NCI-H146 treated with DMSO at 0.1 percent for 48 hours (cell line): ENCODE measurements around the gene TBL3.
"Not testable (repeated sequence)": the region's sequence is repeated elsewhere in the genome, so short reads cannot be mapped to it uniquely, and the experiment has no call there.

ENCODE experiments used
- DNase-seq: peaks from one replicate; lab custom pipeline; 2025; ENCODE audit not compliant: unreplicated experiment; lab: John Stamatoyannopoulos, UW

Gene TBL3

DNA sequence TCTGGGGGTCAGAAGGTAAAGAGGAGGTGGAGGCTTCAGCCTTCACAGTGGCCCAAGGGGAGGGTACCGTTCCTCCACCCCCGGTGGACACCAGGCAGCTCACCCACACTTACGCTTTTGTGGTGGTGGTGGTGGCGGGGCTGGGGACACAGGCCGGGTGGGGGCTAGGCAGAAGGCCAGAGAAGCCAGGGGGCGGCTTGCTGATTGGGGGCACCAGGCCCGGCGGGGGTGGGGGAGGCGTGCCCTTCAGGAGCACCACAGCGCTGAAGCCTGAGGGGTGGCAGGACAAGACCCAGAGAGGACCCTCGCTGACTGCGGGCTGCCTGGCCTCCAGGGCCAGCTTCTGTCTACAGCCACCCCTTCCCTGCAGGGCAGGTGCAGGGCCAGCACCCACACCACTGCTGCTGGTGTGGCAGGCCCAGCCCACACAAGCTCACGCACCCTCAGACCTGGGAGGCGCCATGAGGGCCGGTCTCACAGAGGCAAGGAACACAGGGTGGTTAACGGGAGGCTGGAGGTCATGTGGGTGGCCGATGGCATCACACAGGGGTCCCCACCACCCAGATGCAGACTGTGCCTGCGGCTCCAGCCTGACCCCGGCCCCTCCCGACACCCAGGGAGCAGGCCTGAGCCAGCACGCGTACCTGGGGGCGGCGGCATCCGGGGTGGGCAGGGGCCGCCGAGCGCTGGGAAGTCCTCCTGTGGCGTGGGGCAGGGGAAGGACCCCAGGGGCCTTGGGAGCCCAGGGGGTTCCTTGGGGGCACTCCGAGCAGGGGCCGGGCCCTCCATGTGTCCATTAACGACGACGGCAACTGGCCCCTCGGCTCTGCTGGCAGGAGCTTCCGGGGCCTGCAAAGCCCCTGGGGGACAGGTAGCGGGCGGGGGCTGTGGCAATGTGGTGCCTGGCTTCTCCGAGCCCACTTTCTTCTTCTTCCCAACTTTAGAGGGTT, 27.3 kb downstream of the TBL3 start:
- no peak for DNase-seq

GRCh38 chr16:1999866-2000514, 28.1 kb downstream of the TBL3 start:
- DNase-seq: no peak

DNA sequence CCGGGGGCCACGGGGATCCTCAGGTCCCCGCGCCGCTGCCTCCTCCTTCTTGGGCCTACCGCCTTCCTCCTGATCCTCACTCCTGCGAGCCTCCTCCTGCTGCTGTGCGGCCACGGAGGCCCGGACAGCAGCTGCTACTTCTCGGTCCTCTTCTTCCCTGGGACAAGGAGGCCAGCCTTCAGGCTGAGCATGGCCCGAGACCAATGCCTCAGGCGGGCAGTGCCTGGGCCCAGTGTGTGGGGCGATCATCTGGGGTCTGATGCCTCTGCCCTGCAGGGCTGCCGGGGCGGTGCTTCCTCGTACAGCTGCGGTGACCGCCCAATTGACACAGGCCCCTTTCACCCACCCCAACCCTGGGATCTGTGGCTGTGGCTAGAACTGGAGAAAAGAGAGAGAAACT, 29.2 kb downstream of the TBL3 start:
- no peak for DNase-seq

DNA sequence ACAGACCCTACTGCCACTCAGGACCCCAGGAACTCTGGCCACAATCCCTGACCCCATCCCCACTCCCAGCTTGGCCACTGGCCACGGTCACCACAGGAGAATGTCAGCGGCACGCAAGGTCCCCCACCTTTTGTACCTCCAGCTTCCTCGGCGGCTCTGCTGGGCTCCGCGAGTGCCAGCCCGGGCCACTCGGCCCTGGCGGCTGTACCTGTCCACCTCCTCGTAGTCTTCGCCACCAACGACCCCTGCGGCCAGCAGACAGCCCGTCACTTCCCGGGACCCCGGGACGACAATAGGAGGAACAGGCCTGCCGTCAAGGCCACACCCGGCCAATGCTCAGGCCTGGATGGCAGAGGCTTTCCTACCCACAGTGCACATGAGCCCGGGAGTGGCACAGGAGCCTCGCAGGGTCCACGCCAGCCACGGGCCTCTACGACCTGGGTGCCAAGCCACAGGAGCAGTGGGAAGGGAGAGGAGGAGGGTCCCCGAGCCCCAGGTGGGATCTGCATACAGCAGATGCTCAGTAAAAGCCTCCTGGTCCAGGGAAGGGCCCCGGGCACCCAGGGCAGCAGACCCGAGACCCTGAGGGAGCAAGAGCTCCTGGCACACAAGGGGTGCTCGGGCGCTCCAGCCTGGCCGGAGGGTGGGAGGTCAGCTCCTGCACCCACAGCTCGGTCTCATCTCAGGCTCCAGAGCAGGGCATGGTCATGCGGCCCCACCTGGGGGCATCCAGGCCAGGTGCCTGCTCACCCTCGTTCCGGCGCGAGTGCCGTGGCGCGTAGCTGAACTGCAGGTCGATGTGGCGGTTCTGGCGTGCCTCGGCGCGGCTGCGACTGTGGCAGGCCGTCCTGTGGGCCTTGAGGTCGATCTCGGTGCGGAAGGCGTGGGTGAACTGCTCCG, 29.9 kb downstream of the TBL3 start:
- no peak for DNase-seq

DNA sequence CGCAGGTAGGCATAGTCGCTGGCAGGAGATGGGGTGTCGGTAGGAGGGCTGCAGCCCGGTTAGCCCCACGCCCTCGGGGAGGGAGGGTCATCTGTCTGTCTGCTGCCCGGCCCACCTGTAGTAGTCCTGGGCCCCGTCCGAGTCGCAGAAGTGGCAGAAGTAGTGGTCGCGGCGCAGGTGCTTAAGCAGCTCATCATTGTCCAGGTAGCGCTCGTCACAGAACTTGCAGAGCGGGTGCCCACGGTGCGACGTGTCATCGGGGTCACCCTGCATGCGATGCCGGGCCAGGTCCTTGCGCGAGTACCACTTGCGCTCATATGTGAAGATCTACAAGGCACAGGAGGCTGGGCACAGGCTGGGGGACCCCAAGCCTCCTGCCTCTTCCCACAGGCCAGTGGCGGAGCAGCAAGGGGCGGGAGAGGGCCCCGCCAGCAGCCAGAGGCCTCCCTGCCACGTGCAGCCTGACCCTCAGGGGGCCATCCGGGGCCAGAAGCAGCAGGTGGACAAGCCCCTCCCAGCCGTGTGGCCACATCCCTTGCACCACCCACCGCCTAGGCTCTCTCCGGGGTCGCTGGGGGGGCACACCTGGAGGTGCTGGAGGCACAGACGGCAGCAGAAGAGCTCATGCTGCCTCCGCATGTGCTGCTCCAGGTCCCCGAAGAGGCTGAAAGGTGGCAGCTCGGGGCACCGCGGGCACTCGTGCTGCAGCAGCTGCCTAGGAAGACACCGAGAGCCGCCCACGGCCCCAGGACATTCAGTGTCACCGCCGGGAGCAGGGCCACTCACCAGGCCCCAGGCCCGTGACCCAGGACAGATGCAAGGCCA, 30.8 kb downstream of the TBL3 start:
- no peak for DNase-seq

GRCh38 chr16:2003231-2003826, 31.5 kb downstream of the TBL3 start:
- DNase-seq: no peak

GRCh38 chr16:2003827-2004641, 32.2 kb downstream of the TBL3 start:
- peak; percentile 91 for DNase-seq

- no peak for DNase-seq
Measured at GRCh38 chr16:2004795-2005517, 33.1 kb downstream of the TBL3 start.

DNA sequence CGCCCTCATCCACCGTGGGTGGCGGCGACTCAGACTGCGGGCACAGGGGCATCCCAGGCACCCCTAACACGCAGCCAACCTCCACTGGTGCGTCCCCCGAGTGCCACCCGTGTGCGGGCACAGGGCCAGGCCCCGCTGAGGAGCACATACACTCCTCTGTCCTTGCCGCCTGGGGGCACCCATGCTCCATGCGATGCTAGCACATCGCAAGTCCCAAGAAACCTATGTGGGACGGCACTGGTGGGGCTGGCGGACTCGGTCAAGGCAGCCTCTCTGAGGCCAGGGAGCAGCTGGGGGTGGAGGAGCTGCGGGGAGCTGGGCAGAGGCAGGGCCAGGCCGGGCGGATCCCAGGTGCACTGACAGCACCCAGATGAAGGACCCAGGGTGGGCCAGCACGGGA, 33.8 kb downstream of the TBL3 start:
- DNase-seq: no peak

DNA sequence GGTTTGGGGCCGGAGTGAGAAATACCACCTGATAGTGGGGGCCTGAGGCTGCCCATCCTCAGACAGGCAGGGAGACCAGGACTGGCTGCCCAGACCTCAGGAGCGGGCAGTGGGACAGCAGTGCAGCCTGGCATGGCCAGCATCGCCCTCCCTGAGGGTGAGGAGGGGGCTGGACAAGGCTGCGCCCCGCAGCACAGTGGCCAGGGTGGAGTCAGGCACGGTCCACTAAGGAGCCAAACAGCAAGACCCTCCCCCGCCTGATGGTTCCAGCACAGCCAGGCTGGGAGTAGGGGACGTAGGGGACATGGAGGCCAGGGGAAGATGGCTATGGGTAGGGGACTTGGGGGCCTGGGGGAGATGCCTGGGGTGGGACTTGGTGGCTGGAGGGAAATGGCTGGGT, 34.5 kb downstream of the TBL3 start:
- no peak for DNase-seq

GRCh38 chr16:2007081-2007836, 35.4 kb downstream of the TBL3 start:
- no peak for DNase-seq

DNA sequence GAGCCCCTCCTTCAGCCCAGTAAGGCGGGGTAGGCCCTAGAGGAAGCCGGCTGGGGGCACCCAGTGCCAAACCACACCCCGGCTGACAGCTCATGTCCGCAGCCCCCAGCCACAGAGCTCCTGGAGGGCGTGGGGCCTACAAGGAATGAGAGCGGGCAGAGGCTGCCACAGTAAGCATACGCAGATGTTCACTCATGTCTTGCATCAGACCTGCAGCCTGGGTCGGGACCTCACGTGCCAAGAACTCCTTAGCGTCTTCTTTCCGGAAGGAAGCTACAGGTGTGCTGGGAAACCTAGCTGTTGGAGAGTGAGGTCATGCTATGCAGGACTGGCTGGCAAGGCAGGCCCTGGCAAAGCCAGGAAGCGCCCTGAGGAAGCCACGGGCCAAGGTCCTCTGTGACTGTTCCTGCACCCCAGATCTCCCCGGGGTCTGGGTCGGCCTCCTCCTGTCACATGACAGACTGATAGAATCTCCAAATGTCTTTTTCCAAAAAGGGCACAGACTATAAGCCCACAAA, 36.2 kb downstream of the TBL3 start:
- no peak for DNase-seq

DNA sequence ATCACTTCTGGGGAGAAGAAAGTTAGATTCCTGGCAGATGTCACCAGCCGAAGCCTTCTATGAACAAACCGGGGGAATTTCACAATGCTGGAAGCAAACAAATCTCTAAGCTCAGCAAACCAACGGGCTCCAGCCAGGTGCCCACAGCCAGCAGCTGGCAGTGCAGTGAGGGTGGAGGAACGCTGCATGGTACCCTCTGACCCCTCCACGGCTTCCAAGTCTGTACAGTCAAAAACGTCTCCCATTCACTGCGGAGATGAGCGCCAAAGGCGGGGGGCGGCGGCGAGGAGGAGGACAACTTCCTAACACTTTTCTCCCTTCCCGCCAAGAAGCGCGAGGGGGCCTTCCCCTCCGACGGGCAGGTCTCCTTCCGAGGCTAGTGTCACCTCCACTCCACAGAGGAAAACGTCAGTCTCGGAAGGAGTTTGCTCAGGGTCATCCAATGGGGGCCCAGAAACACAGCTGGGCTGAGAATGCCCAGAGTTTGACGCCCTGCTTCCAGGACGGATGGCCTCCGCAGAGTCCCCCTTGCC, 36.8 kb downstream of the TBL3 start:
- DNase-seq: no peak

DNA sequence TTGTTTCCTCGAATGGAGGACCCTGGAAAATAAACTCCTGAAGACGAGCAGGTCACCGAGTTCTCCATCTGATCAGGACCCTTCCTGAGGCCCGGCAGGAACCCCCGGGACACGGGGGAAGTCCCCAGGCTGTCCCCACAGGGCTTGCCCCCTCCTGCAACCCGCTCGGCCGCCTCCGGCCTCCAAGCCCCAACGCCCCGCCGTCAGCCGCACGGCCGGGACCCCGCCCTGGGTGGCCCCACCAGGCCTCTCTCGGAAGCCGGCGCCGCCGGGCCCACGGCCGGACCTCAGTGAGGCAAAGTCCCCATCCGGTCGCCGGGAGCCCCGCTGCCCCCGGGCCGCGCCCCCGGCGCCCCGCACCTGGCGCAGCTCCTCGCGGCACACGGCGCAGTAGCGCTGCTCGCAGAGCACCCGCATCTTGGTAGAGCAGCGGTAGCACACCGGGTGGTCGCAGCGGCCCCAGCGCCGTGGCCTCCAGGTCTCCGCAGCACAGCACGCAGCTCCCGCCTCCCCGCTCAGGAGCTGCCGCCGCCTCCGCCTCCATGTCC, 37.4 kb downstream of the TBL3 start:
- no peak for DNase-seq

DNA sequence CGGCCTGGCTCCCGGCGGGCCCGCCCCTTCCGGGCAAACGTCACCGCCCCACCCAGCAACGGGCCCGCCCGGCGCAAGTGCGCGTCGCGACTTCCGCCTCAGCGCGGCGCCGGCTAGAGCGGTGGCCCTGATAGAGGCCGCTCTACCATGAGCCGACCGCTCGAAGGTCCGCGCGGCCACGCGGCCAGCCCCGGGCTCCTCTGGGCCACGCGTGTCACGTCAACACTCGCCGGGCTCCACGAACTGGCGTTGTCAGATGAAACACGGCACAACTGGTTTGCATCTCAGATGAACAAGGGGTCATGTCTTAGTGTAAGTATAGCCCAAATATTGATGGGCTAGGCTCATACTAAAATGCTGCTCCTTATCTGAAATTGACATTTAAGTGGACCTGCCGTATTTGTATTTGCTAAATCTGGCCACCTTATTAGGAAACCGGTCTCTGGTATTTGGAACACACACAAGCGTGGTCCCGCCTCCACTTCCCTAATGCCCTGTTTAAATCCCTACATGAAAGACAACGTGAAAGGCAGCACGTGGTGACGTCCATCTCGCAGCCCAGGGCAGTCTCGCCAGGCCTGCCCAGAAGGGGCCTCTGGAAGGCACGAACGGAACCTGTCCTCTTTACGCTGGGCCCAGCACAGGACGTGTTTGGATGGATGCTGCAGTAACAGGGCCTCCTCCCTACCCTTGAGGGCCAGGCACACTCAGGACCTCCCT, 38.1 kb downstream of the TBL3 start, which contains the start of gene ZNF598:
Gene ZNF598, minus strand, starts transcription at position 31 of the 720 bp plus-strand sequence.
- DNase-seq: peak; percentile 59

GRCh38 chr16:2011726-2012125, 39.9 kb downstream of the TBL3 start:
- DNase-seq: not testable (repeated sequence)
